GM04503 (cell line): Measurements from ENCODE around the gene ARHGEF25.
"Not testable (repeated sequence)": the region's sequence is repeated elsewhere in the genome, so short reads cannot be mapped to it uniquely, and the experiment has no call there.

Experiments
- DNase-seq: peaks from one replicate; pipeline ENCODE4 v3.0.0-alpha.2; 2012; ENCODE audit warnings: low read depth

The ARHGEF25 gene

GRCh38 chr12:57611108-57611826 is at the start of gene ARHGEF25:
Gene ARHGEF25 (plus strand): TSS chr12:57611435. CDS start chr12:57611895, 460 bp downstream.
- DNase-seq: no peak

- DNase-seq: no peak
These were observed 47.9 kb upstream of the ARHGEF25 start for GRCh38 chr12:57563358-57563757.

DNA sequence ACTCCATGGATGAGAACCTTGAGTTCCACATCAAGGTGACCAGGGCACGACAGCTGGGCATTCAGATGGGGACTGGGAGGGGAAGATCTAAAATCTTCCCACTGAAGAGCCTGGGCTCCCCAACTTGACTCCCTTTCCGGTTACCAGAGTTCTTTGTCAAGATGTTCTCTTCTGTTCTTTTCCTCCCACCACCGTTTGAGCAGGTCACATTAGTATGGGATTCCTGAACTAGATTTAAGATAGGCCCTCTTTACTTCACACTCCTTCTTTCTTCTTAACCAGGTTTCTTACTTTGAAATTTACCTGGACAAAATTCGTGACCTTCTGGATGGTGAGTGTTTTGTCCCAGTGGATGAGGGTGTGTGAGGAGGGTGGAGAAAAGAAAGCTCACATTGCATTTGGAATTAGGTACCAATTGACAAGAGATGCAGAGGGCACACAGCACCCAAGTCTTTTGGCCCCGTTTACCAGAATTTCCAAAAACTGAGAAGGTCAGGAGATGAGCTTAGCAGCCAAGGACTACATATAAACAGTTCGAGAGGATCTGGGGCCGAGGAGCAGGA is 47.0 kb upstream of the ARHGEF25 start:
- no peak for DNase-seq

- DNase-seq: no peak
These were observed 42.4 kb upstream of the ARHGEF25 start for GRCh38 chr12:57568838-57569237.

DNA sequence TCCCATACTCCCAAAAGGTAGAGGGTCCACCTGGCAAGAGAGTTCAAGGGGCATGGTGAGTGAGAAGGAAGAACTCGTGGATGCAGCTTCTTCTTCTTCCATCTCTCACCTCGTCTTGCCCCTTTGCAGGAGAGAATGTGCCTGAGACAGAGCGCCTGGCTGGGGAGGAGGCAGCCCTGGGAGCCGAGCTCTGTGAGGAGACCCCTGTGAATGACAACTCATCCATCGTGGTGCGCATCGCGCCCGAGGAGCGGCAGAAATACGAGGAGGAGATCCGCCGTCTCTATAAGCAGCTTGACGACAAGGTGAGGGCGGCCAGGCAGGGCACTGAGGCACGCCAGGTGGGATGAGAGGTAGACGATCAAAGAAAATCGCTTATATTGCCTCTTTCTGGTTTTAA is 41.4 kb upstream of the ARHGEF25 start:
- no peak for DNase-seq

DNA sequence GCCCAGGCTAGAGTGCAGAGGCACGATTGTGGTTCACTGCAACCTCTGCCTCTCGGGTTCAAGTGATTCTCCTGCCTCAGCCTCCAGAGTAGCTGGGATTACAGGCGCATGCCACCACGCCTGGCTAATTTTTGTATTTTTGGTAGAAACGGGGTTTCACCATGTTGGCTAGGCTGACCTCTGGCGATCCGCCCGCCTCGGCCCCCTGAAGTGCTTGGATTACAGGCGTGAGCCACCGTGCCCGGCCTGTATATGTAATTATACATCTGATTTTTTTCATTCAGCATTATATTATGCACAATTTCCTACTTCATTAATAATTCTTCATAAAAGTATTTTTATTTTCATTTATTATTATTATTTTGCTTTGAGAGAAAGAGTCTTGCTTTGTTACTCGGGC is 40.8 kb upstream of the ARHGEF25 start:
- DNase-seq: not testable (repeated sequence)

- no peak for DNase-seq
These were observed 39.1 kb upstream of the ARHGEF25 start for GRCh38 chr12:57571926-57572762.

- DNase-seq: no peak
These were observed 36.4 kb upstream of the ARHGEF25 start for GRCh38 chr12:57574795-57575194.

- no peak for DNase-seq
These were observed 35.2 kb upstream of the ARHGEF25 start for GRCh38 chr12:57575771-57576612.

GRCh38 chr12:57576613-57577160 is 34.5 kb upstream of the ARHGEF25 start:
- DNase-seq: no peak

- no peak for DNase-seq
These were observed 33.1 kb upstream of the ARHGEF25 start for GRCh38 chr12:57577981-57578758.

GRCh38 chr12:57579011-57579410 is 32.2 kb upstream of the ARHGEF25 start:
- no peak for DNase-seq

GRCh38 chr12:57579677-57580465 is 31.4 kb upstream of the ARHGEF25 start:
- no peak for DNase-seq

- DNase-seq: no peak
These were observed 30.8 kb upstream of the ARHGEF25 start for GRCh38 chr12:57580466-57580795.

DNA sequence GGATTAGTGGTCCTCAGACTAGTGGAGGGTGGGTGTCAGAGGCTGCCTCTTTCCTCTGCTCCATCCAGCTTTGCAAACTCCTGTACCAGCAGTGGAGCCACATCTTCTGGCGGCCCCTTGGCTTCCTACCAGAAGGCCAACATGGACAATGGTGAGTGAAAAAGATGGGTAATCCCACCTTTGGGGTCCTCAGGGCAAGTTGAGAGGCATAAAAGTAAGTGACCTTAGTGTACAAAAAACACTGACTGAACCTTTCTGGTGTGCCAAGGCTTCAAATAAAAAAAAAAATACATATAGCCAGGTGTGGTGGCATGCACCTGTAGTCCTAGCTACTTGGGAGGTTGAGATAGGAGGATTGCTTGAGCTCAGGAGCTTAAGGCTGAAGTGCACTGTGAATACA is 29.4 kb upstream of the ARHGEF25 start:
- DNase-seq: no peak

DNA sequence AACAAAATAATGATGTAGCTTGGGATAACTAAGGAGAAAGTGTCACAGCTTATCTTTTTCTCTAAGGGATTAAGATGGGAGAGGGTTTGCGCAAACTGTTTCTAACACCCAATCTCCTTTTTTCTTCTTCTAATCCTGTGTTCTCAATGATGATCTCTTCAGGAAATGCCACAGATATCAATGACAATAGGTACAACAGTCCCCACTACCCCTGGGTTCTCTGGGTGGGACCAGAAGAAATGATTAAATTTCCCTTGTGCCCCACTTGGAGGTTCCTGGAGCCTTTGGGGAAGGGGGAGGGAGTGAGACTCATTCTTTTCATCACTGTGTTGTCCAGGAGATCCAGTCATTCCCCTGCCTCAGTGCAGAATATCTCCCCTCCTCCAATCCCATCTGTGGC is 28.8 kb upstream of the ARHGEF25 start:
- DNase-seq: no peak

- DNase-seq: no peak
These were observed 28.0 kb upstream of the ARHGEF25 start for GRCh38 chr12:57583008-57583831.

- DNase-seq: no peak
These were observed 27.2 kb upstream of the ARHGEF25 start for GRCh38 chr12:57584050-57584449.

GRCh38 chr12:57584690-57585089 is 26.5 kb upstream of the ARHGEF25 start:
- no peak for DNase-seq
